RCC 7860 (cell line): ENCODE data around the gene MAGI1.

Experiments used
- DNase-seq: peaks from one replicate; pipeline ENCODE4 v3.0.0-alpha.2; 2015; ENCODE audit warnings: low spot score
- FAIRE-seq: peaks from 2 replicates; lab custom pipeline; 2012; peaks lifted over from hg19 to GRCh38; lab: Jason Lieb, UNC

MAGI1 gene

DNA sequence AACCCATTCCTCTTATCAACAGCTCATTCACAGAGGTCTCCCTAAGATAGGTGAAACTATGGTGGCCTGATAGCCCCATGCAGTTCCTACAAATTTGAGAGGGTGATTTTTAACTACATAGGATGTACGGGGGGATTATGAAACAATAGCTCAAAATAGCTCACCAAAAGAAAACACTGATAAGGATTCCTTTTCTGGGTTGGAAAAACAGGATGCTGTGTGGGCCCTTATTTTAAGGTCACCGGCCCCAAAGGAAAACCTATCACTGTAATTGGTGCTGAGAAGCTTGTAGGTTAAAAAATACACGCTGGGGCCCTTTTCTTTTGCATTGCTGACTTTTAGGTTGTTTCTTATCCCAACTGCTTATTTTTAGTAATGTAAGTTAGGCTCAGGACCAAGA is 627.4 kb downstream of the MAGI1 start:
- FAIRE-seq: no peak
- no peak for DNase-seq

DNA sequence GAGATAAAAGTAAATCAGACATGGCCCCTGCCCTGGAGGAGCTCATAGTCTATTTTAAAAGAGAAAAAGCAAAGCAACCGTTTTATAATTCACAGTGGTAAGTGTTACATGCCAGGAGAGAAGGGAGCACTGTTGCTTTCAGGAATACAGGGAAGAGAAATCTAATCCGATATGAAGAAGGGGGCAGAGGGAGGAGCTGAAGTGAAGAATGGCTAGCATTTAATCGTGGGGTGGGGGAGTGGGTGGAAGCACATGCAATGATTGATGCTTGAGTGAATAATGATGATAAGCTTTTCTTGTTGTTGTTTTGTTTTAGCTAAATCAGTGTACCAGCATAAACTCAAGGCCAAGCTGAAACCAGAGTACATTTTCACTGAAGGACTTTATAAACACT is 629.5 kb downstream of the MAGI1 start:
- no peak for FAIRE-seq
- DNase-seq: no peak

DNA sequence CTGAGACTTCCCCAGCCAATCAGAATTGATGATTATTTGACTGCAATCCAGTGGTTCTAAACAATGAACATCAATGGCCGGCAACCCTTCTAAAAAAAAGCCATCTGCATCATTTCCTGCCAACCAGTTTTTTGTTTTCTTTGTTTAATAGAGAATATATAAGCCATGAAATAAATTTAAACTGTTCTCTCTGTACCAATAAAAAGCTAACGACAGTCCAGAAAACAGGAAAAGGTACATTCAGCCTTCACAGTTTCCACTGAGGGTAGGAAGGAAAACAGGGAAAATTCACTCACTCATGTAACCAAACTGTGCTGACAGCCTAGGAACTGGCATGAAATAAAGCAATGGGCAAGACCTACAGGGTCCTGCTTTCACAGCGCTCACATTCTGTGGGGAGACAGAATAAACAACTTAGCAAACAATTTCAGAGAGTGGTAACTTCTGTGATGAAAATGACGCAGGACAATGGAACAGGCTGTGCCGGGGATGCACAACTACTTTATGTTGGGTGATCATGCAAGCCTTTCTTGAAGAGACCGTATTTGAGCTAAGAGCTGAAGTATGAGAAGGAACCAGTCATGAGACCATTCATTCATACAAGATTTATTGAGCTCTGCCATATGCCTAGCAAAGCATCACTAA is 630.1 kb downstream of the MAGI1 start:
- DNase-seq (no peak), FAIRE-seq (no peak)

DNA sequence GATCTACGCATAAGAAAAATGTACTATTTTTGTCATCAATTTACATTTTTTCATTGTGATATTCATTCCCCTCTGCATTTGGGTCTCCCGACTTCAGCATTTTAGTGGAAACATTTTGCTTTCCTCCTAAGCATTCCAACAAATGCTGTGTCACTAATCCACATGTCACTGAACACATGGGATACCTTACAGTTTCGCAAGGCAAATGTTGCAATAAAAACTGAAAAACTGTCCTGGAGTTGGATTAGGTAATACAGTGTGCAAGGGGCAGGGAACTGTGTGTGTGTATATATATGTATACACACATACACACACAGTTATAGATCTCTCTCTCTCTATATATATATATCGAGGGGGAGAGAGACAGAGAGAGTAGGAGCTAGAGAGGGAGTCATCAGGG is 632.2 kb downstream of the MAGI1 start:
- DNase-seq (no peak), FAIRE-seq (no peak)

DNA sequence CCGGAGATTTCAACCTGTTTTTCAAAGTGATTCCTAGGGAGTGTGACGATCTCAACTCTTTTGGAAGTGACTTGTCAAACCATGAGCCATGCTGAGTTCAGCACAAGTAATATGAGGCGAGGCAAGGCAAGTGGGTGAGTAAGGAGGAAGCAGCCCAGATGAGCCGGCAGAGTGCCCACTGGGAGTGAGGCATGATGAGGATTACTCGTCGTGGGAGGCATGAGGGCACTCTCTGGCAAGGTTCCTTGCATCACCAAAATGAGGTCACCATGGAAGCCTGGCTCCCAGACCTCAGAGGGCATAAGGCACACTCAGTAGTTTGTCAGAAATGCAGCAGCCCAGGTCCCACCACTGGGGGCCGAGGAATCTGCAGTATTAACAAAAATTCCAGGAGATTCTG is 636.1 kb downstream of the MAGI1 start:
- peak; percentile 89 for DNase-seq
- FAIRE-seq: peak; percentile 90

DNA sequence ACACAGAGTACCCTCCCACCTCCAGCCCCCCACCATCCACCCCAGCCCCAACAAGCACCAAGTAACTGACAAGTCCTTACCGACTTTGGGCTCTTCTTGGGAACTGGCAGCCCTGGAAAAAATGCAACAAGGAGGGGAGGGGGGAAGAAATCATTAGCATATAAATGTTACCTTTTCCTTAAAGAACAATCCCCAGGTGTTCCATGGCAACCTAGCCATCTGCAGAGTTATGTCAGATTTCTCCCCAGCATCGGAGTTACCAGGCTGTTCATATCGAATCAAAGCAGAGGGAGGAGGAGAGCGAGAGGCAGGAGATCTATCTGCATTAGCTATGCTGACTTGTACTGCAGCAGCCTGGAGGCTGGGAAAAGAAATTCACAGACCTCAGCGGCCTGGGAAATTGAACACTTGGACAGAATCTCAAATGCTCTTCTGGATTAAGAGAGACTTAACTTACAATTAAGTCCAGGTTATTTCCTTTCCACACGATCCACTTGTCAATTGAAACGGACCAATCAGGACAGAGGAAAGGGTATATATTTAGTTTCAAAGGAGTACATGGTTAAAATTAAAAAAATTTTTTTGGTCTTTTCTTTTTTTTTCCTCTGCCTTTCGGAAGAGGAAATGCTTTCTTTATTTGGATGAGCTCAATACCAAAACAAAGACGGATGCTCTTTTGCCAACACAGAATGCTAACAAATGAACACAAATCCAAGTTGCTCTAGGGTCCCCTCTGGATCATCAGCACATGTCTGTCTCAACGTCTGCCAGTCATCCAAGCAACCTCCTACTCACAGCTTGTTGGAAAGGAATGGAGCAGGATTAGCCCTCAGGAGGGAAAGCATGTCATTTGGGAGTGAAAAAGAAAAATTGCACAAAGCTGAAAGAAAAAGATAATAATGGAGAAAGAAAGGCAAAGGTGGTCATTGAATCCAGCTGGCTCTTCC is 637.1 kb downstream of the MAGI1 start:
- no peak for DNase-seq
- FAIRE-seq: no peak

DNA sequence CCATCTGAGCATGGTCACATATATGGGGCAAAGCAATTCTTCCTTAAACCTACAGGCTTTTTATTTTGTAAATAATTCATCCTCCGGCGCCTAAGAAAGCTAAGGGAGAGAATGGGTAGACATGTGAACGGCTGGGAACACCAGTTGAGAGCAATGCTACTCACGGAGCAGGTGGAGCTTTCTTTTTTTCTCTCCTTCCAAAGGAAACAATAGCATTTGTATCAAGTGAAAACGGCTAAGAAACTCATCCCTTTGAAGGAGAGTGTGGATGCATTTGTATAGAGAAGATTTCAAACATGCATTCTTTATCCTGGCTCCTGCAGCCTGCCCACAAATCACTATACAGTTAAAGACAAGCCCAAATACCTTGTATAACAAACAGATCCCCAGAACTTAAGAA is 637.8 kb downstream of the MAGI1 start:
- FAIRE-seq (no peak), DNase-seq (no peak)

DNA sequence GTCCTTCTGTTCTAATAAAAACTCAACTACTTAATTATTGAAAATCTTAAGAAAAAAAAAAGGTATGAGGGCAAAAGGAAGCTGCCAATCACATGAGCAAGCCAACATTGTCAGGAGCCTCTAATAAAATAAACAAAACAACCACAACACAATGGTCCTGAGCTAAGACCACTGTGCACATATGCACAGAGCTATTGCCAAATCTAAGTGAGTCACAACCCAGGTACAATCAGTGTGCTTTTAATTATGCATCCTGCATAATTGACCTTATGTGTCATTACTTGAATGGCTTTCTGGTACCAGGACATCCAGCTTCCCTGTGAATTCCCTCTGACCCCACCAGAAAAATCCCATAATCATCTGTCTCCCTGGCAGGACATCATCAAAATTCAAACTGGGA is 639.8 kb downstream of the MAGI1 start:
- FAIRE-seq (no peak), DNase-seq (no peak)

DNA sequence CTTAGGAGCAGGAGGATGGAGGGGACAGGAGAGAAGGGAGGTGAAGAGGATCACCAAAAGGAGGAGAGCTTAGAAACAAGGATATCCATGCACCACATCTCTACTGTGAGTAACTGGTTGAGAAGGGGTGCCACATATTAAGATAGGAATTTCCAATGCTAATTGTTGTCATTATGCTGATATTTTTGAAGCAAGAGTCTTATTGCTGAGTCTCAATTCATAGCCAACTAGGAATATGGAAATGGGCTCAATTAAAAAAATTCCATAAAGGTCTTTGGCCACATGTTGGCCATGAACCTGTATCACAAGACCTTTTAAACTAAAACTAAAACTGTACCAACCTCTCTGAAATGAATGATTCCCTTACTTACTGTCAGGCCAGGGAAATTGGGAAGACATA is 642.6 kb downstream of the MAGI1 start:
- no peak for DNase-seq

DNA sequence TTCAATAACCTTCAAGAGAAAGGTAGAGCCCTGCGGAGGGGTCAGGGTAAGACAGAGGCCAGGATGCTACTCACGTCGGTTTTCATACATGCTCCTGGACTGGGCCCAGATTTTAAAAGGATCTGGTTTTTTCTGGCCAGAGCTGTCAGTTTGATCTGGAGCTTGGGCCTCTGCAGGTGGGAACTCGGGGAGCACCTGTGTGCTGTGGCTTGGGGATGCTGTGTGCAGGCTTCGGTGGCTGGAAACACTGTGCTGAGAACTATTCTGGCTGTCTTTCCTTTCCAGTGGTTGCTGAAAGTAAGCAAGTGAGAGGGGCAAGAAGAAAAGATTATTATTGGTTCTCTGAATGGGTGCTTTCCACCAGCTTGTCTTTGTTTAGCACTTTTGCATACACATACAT is 647.6 kb downstream of the MAGI1 start:
- DNase-seq (no peak), FAIRE-seq (no peak)

More for the DNA sequence above, 642.6 kb downstream of the MAGI1 start:
- no peak for FAIRE-seq

DNA sequence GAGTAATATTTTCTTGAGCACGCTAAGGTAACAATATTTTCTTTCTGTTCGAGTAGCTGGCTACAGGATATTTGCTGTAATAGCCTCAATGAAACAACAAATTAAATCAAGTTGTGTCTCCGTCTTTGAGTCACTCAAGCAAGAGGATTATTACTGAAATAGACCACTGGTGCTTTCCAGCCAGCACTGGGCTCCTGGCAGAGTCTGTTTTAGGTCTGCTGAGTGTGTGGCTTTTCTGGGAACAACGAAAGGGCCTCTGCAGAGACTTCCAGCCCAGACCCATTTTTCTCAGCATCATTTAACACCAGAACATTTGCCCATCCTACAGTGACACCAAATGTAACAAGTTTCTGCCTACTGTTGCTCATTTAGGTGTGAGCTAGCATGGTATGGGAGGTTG is 652.9 kb downstream of the MAGI1 start:
- DNase-seq (no peak), FAIRE-seq (no peak)

DNA sequence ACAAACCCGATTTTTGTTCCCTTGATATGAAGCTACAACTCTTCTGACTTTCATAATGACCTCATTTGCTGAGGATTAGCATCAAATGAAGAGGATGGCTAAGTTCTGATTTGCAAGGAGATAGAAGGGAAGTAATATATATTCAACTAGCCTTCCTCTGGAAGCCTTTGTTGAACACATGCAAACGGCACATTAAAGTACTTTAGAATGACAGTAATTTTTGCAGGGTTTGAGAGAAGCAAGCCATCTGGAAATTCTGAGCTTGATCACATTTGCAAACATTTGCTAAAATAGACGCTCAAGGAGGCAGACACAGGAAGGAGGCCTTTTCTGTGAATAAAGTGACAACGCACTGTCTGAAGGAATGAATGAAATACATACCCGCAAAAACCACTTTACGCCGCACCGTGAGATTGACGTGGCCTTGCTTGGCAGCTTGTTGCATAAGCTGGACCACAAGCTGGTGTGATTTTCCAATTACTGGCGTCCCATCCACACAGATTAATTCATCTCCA is 657.2 kb downstream of the MAGI1 start:
- DNase-seq (no peak), FAIRE-seq (no peak)

DNA sequence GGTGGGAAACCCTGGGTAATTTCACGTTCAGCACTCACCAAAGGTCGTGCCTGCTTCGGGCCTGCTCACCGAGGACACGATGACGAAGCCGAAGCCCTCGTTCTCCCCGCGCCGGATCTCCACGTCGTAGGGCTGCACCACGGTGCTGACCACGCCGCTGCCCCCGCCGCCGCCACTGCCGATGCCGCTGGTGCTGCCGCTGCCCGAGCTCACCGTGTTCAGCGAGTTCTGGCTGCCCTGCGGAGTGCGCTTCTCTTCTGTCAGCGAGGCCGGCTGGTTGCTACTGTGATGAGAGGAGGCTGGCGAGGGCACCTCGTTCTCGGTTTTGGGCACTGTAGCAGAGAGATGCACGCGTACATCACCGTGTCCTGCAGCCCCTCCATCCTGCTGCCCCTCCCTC is 659.5 kb downstream of the MAGI1 start:
- no peak for FAIRE-seq
- DNase-seq: no peak

DNA sequence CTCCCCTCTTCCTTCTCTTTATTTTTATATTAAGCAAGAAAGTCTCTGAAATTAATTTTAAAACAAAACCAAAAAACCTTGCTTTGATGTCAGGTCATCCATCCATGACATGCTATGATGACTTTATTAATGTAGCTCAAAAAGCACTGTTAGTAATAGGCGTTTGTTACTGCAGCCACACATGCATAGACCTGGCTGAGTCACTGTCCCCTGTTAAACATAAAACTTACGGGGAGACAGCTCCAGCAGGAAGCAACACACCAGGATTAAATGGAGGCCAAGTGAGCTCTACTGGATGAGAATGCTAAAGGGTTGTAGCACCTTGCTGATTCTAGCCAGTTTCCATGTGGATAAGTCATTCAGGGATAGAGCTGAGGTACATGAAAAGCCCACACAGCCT is 661.1 kb downstream of the MAGI1 start:
- no peak for DNase-seq
- peak; percentile 16 for FAIRE-seq

DNA sequence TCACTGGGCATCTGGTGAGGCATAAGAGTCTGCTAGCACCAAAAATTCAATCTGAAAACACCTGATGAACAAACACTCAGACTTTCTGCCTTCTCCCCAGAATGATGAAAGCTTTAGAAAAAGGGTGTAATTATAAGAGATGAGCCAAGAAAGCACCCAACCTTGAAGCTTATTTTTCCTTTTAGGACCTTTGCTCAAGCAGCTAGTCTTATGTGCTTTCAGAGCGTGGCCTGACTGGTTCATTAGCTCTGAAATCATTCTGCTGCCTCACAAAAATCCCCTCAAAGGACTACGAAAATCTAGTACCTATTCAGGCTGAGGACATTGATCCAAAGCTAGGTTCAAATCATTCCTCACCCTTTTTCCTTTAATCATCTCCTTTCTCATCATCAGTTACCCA is 662.3 kb downstream of the MAGI1 start:
- FAIRE-seq: no peak
- no peak for DNase-seq

DNA sequence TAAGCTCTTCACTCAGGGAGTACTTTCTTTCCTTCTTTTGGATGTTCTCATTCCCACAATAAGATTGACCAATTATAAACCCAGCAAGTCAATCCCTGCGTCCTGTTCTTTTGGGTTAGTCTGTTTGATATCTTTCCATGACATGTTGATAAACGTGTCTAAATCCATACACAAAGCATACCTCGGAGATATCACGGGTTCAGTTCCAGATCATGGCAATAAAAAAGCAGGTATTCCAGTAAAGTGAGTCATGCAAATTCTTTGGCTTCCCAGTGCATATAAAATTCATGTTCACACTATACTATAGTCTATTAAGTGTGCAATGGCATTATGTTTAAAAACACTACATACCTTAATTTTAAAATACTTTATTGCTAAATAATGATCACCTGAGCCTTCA is 667.7 kb downstream of the MAGI1 start:
- DNase-seq: no peak
- FAIRE-seq: no peak

DNA sequence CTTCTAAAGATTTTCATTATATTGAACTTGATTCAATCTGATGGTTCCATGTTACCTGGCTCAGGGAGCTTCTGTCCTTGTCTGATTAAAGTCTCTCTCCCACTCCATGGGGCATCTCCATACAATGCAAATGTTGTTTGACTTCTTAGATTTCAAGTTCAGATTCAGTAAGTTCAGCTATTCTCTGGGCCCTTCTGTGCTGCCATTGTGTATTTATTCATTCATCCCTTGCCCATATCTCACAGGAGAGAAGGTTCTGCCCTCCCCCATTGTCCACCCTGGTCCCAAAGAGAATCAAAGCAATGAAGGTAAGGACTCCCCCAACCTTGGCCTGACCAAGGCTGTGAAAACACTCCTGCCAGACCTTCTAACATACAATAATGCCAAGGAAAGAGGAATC is 669.9 kb downstream of the MAGI1 start:
- no peak for DNase-seq
- FAIRE-seq: no peak

DNA sequence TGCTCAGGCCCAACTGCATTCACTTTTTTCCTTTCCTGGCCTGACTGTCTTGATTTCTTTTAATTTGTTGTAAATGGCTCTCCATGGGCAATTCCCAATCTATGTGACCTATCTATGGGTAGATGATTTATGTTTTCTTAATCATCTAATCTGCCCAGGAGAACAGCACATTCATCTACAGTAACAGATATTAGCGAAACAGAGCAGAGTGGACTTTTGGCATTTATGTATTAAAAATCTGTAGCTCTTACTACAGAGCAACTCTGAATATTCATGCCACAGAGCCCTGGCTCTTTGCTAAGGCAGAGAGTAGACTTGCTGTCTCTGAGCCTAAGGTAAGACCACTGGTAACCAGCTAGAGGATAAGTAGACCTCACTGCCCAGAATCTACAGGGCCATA is 676.0 kb downstream of the MAGI1 start:
- FAIRE-seq (no peak), DNase-seq (no peak)

DNA sequence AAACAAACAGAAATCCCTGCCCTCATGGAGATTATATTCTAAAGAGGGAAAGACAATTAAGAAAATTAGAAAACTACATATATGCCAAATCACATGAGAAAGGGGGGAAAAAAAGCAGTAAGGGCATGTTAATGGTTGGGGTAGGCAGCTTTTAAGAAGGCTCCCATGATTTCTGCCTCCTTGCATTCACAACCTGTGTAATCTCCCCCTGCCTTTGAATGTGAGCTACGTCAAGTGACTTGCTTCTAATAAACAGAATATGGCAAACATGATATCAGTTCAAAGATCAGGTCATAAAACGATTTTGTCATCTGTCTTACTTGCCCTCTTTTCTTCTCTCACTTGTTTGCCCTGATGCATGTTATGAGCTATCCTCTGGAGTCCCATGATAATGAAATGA is 677.3 kb downstream of the MAGI1 start:
- FAIRE-seq (no peak), DNase-seq (no peak)

DNA sequence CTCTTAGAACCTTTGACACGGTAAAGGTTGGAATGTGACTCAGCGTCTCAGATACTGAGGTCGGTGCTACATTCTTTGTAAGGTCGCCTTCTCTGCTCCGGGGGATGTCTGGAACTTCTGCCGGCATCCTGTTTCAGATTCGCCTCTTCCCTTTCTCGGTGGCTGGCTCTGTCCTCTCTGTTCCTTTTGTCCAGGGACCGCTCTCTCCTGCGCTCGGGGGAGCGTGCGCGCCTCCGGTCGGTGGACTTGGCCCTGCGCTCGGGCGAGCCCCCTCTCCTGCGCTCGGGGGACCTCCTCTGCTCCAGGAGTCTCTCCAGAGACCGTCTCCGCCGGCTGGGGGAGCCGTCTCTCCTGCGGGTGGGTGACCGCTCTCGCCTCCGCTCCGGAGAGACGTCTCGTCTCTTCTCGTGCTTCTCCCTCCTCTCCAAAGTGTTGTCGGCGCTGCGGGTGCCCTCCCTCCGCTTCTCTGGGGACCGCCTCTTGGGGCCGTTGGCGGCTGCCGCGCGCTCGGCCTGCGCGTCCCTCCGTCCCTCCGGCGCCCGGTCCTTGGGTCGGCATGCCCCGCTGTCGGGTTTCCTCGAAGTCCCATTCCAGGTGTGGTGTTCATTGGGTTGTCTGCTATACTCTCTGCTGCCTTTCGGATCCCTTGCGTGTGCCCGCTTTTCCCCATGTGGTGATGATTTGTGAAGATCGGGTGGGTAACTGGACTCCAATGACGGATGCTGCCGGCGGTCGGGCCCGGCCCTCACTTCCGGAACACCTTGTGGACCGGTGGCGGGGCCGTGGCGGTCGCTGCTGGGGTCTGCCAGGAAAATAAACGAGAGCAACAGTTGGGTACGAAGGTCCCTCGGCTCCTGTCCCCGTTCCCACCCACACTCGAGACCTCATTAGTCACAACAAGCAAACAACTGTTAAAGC is 682.1 kb downstream of the MAGI1 start:
- no peak for DNase-seq
- FAIRE-seq: no peak

DNA sequence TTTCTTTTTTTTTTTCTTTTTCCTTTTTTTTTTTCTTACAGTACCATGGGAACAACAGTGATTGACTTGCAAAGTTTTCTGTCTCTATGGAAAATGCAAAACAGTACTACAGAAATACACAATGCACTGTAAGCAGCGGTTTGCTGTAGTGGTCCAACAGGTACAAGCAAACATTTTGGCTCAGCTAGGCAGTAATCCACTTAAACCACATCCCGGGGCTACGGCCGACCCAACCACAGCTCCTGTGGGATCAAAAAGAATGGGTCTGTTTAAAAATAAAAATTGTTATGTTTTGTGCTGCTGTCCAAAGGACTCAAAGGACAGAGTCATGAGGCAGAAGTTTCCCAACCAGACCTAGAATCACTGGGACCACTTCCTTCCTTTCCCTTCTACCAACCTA is 683.8 kb downstream of the MAGI1 start:
- DNase-seq (no peak), FAIRE-seq (no peak)
